HL-60 (cell line): ENCODE data around the gene ETFA.

Source experiments
- CTCF ChIP-seq: IDR thresholded peaks from one replicate; pipeline ENCODE4 v1.5.1; 2011; ENCODE audit warnings: low read length, control low read depth, inconsistent platforms; ENCODE audit not compliant: insufficient read depth
- GABPA ChIP-seq: IDR thresholded peaks from 2 replicates; pipeline ENCODE4 v1.6.1; 2012; ENCODE audit warnings: low read depth
- POLR2AphosphoS5 ChIP-seq: IDR thresholded peaks from 2 replicates; pipeline ENCODE4 v1.6.1; 2012; ENCODE audit warnings: low read depth
- REST ChIP-seq: IDR thresholded peaks from 2 replicates; pipeline ENCODE4 v1.6.1; 2012; ENCODE audit warnings: low read depth; ENCODE audit not compliant: insufficient replicate concordance

- TF ChIP-seq CTCF, result no peak
- TF ChIP-seq POLR2AphosphoS5, result no peak
- TF ChIP-seq GABPA, result no peak
- TF ChIP-seq REST, result no peak
These were observed 119.6 kb downstream of the ETFA start for GRCh38 chr15:76191539-76192244.
